Mucosa of descending colon (tissue), 3 donors: ENCODE measurements around the gene PAPPA2. TPM values are rescaled to one million over a fixed set of nuclear protein-coding genes. Genes with fewer than 3 reads are reported as not detected.

Experiments
- ATAC-seq: fragments of 200-7000 bp; cut with Tn5 transposase; one replicate; pipeline ENCODE4 v1.9.1; 2020; ENCODE audit warnings: mild to moderate bottlenecking, moderate library complexity
- DNase-seq, 3 donors: peaks; one replicate each; pipeline ENCODE4 v3.0.0-alpha.2; 2020
- H3K36me3 ChIP-seq: fragments of 200-600 bp; one replicate; pipeline ENCODE4 v1.8.0; 2021; ENCODE audit warnings: low read depth, mild to moderate bottlenecking
- H3K4me1 ChIP-seq: fragments of 200-600 bp; one replicate; pipeline ENCODE4 v1.8.0; 2021; ENCODE audit warnings: low read depth, mild to moderate bottlenecking
- H3K4me3 ChIP-seq: fragments of 200-600 bp; one replicate; pipeline ENCODE4 v1.8.0; 2021; ENCODE audit warnings: mild to moderate bottlenecking
- H3K9me3 ChIP-seq: fragments of 200-600 bp; one replicate; pipeline ENCODE4 v1.8.0; 2021; ENCODE audit warnings: mild to moderate bottlenecking
- CTCF ChIP-seq: fragments of 200-600 bp; IDR thresholded peaks from one replicate; pipeline ENCODE4 v1.8.0; 2022; ENCODE audit warnings: antibody characterized with exemption, mild to moderate bottlenecking
- intact Hi-C, 2 donors: fragments of 100-400 bp; cut with DNase I in 1 of 2; cut with micrococcal nuclease in 1 of 2; formaldehyde crosslinking; loops; one replicate each; pipeline versions ENCODE4 v1.11.0 to v1.11.1; 2022; cut with DNase I, micrococcal nuclease
- total RNA-seq, 3 donors: library from RNA; stranded (reverse); fragmentation: NEBNext Ultra II Directional in 2 of 3; extraction: Animal tissue kit (Norgen Biotek cat#: 25700) in 2 of 3; gene quantifications; one replicate each; pipeline versions ENCODE4 v1.2.1 to v1.2.4, GENCODE V29; 2021 to 2023
- donor health status: DM: no; HTN: no; CAD: no; lungs with moderate emphysema.
- donor health status: DM: no; HTN: no; CAD: no.
- donor health status: DM: no; HTN: yes; CAD: no.

The PAPPA2 gene
- total RNA-seq, 3 donors from 2014 or later = 1.0 to 5.1 (median 1.1) TPM

GRCh38 chr1:176717066-176717750, 254.2 kb downstream of the PAPPA2 start:
- Histone ChIP-seq H3K4me3 (no peak overlapping the region), H3K36me3 (no peaks in the 10 kb centered on the region), H3K4me1 (no peaks in the 10 kb centered on the region), H3K9me3 (no peaks in the 10 kb centered on the region)
- TF ChIP-seq CTCF = no peak
- intact Hi-C loops = no loop called here
- DNase-seq (no peak), ATAC-seq (no peak)

- ATAC-seq (no peak), DNase-seq (no peak)
- Histone ChIP-seq H3K36me3 (no peaks in the 10 kb centered on the region), H3K9me3 (no peaks in the 10 kb centered on the region), H3K4me3 (no peak overlapping the region), H3K4me1 (no peaks in the 10 kb centered on the region)
- TF ChIP-seq CTCF = no peak
- intact Hi-C loops = no loop called here
These were observed 256.5 kb downstream of the PAPPA2 start for GRCh38 chr1:176719447-176719846.

GRCh38 chr1:176720838-176721237, 257.9 kb downstream of the PAPPA2 start:
- H3K4me1 ChIP-seq = no peaks in the 10 kb centered on the region
- intact Hi-C loops = no loop called here
- no peaks in the 10 kb centered on the region for H3K36me3 ChIP-seq
- DNase-seq (no peak), ATAC-seq (no peak)
- H3K9me3 ChIP-seq = no peaks in the 10 kb centered on the region
- no peak overlapping the region for H3K4me3 ChIP-seq
- TF ChIP-seq CTCF = no peak

- intact Hi-C loops = no loop called here
- H3K36me3 ChIP-seq = no peaks in the 10 kb centered on the region
These were observed 270.7 kb downstream of the PAPPA2 start for GRCh38 chr1:176733661-176734060.

GRCh38 chr1:176735201-176735600, 272.2 kb downstream of the PAPPA2 start:
- intact Hi-C loops = no loop called here
- no peak overlapping the region for H3K4me3 ChIP-seq
- H3K36me3 ChIP-seq = no peaks in the 10 kb centered on the region
- ATAC-seq (no peak), DNase-seq (no peak)
- no peak for TF ChIP-seq CTCF
- H3K4me1 ChIP-seq = no peaks in the 10 kb centered on the region
- H3K9me3 ChIP-seq = no peaks in the 10 kb centered on the region

More at GRCh38 chr1:176733661-176734060, 270.7 kb downstream of the PAPPA2 start:
- no peak for DNase-seq
- no peak for ATAC-seq
- Histone ChIP-seq H3K4me1 (no peaks in the 10 kb centered on the region), H3K9me3 (no peaks in the 10 kb centered on the region), H3K4me3 (no peak overlapping the region)
- TF ChIP-seq CTCF = no peak

GRCh38 chr1:176736015-176736414, 273.0 kb downstream of the PAPPA2 start:
- Histone ChIP-seq H3K4me3 (no peak overlapping the region), H3K9me3 (no peaks in the 10 kb centered on the region), H3K36me3 (no peaks in the 10 kb centered on the region), H3K4me1 (no peaks in the 10 kb centered on the region)
- intact Hi-C loops = no loop called here
- ATAC-seq (no peak), DNase-seq (no peak)
- no peak for TF ChIP-seq CTCF
